ENCODE measurements around the gene DOLK.

DOLK gene

GRCh38 chr9:128936171-128936865, 11.1 kb downstream of the DOLK start:
- Histone ChIP-seq H3K27me3 (ENCODE audit: insufficient read depth, low read depth) (no peaks in the 10 kb centered on the region), H3K9ac (no peak overlapping the region), H3K4me3 (IDR thresholded peaks at IDR 0.05; ENCODE audit: insufficient read depth, low read depth, low read length) (no peak overlapping the region), H3K79me2 (ENCODE audit: insufficient read depth, low read depth) (no peaks in the 10 kb centered on the region), H3K4me2 (no peak overlapping the region), H2AFZ (ENCODE audit: low read depth) (no peak overlapping the region), H3K36me3 (ENCODE audit: insufficient read depth) (no peaks in the 10 kb centered on the region), H3K4me1 (ENCODE audit: low read depth, poor library complexity, severe bottlenecking) (no peaks in the 10 kb centered on the region), H3K27ac (no peak overlapping the region), H4K20me1 (ENCODE audit: insufficient read depth) (no peaks in the 10 kb centered on the region)
- no peak for TF ChIP-seq CTCF (conservative IDR thresholded peaks at IDR 0.05; ENCODE audit: low read depth, low read length)

GRCh38 chr9:128933731-128934130, 13.7 kb downstream of the DOLK start:
- Histone ChIP-seq H3K4me3 (IDR thresholded peaks at IDR 0.05; ENCODE audit: insufficient read depth, low read depth, low read length) (no peak overlapping the region), H3K27me3 (ENCODE audit: insufficient read depth, low read depth) (no peaks in the 10 kb centered on the region), H2AFZ (ENCODE audit: low read depth) (no peak overlapping the region), H3K4me2 (no peak overlapping the region), H3K4me1 (ENCODE audit: low read depth, poor library complexity, severe bottlenecking) (no peaks in the 10 kb centered on the region), H3K9ac (no peak overlapping the region), H3K36me3 (ENCODE audit: insufficient read depth) (no peaks in the 10 kb centered on the region), H3K27ac (no peak overlapping the region), H3K79me2 (ENCODE audit: insufficient read depth, low read depth) (no peaks in the 10 kb centered on the region), H4K20me1 (ENCODE audit: insufficient read depth) (no peaks in the 10 kb centered on the region)
- no peak for TF ChIP-seq CTCF (conservative IDR thresholded peaks at IDR 0.05; ENCODE audit: low read depth, low read length)

- Histone ChIP-seq H3K4me1 (ENCODE audit: low read depth, poor library complexity, severe bottlenecking) (no peaks in the 10 kb centered on the region), H3K4me2 (no peak overlapping the region), H2AFZ (ENCODE audit: low read depth) (no peak overlapping the region), H4K20me1 (ENCODE audit: insufficient read depth) (no peaks in the 10 kb centered on the region), H3K27me3 (ENCODE audit: insufficient read depth, low read depth) (no peaks in the 10 kb centered on the region), H3K27ac (no peak overlapping the region), H3K4me3 (IDR thresholded peaks at IDR 0.05; ENCODE audit: insufficient read depth, low read depth, low read length) (no peak overlapping the region), H3K36me3 (ENCODE audit: insufficient read depth) (no peaks in the 10 kb centered on the region), H3K9ac (no peak overlapping the region), H3K79me2 (ENCODE audit: insufficient read depth, low read depth) (no peaks in the 10 kb centered on the region)
- TF ChIP-seq CTCF (conservative IDR thresholded peaks at IDR 0.05; ENCODE audit: low read depth, low read length) = no peak
Observed at GRCh38 chr9:128929560-128929959, 17.8 kb downstream of the DOLK start.

- Histone ChIP-seq H3K4me2 (no peak overlapping the region), H3K4me3 (IDR thresholded peaks at IDR 0.05; ENCODE audit: insufficient read depth, low read depth, low read length) (no peak overlapping the region), H3K36me3 (ENCODE audit: insufficient read depth) (no peaks in the 10 kb centered on the region), H4K20me1 (ENCODE audit: insufficient read depth) (no peaks in the 10 kb centered on the region), H3K27ac (no peak overlapping the region), H3K9ac (no peak overlapping the region), H3K4me1 (ENCODE audit: low read depth, poor library complexity, severe bottlenecking) (no peaks in the 10 kb centered on the region), H2AFZ (ENCODE audit: low read depth) (no peak overlapping the region), H3K27me3 (ENCODE audit: insufficient read depth, low read depth) (no peaks in the 10 kb centered on the region), H3K79me2 (ENCODE audit: insufficient read depth, low read depth) (no peaks in the 10 kb centered on the region)
- TF ChIP-seq CTCF (conservative IDR thresholded peaks at IDR 0.05; ENCODE audit: low read depth, low read length) = no peak
Observed at GRCh38 chr9:128928624-128929023, 18.8 kb downstream of the DOLK start.
